Right lobe of liver (tissue), 6 donors: Measurements from ENCODE around the gene YTHDF1. TPM values are rescaled to one million over a fixed set of nuclear protein-coding genes. Genes with fewer than 3 reads are reported as not detected.

Experiments used
- ATAC-seq, 4 donors: fragments of 200-7000 bp; cut with Tn5 transposase; one replicate each; pipeline ENCODE4 v1.9.1; 2020; ENCODE audit warnings: mild to moderate bottlenecking in 4 of 4, moderate library complexity in 4 of 4
- DNase-seq, 3 donors: peaks; one replicate each; pipeline ENCODE4 v3.0.0-alpha.2; 2020
- H3K27ac ChIP-seq, 3 donors: fragments of 200-600 bp; one replicate each; pipeline ENCODE4 v1.8.0; 2022
- H3K27me3 ChIP-seq, 2 donors: fragments of 200-600 bp; one replicate each; pipeline ENCODE4 v1.8.0; 2022
- H3K36me3 ChIP-seq, 4 donors: fragments of 200-600 bp; sonication (generic) in 1 of 4; one replicate each; pipeline versions ENCODE4 v1.5.1 to v1.8.0; 2017 to 2022; ENCODE audit warnings: control low read depth in 1 of 4
- H3K4me1 ChIP-seq, 4 donors: fragments of 200-600 bp; sonication (generic) in 1 of 4; one replicate each; pipeline versions ENCODE4 v1.5.1 to v1.8.0; 2017 to 2022; ENCODE audit warnings: control low read depth in 1 of 4
- H3K4me3 ChIP-seq, 3 donors: fragments of 200-600 bp; one replicate each; pipeline ENCODE4 v1.8.0; 2022
- H3K9me3 ChIP-seq, 4 donors: fragments of 200-600 bp; sonication (generic) in 1 of 4; one replicate each; pipeline versions ENCODE4 v1.5.1 to v1.8.0; 2017 to 2022; ENCODE audit warnings: control low read depth in 1 of 4
- CTCF ChIP-seq, 4 donors: fragments of 200-600 bp in 3 of 4; fragments of 450-650 bp in 1 of 4; IDR thresholded peaks; one replicate each; pipeline versions ENCODE4 v1.5.1 to v1.8.0; 2016 to 2022; ENCODE audit warnings: antibody characterized with exemption in 4 of 4, mild to moderate bottlenecking in 2 of 4
- POLR2A ChIP-seq: fragments of 450-650 bp; IDR thresholded peaks from one replicate; pipeline ENCODE4 v1.6.1; 2017; ENCODE audit warnings: antibody characterized with exemption, mild to moderate bottlenecking
- WGBS: methylation state at CpG from one replicate; pipeline ENCODE4 v1.1.6; 2018; ENCODE audit warnings: low coverage, low lambda C conversion rate; ENCODE audit not compliant: insufficient coverage; ENCODE audit errors: missing lambda C conversion rate; 5-methylcytosine and 5-hydroxymethylcytosine counted together
- intact Hi-C, 2 donors: fragments of 100-400 bp; cut with DNase I; formaldehyde crosslinking; loops; one replicate each; pipeline versions ENCODE4 v1.11.2 to v1.14.1; 2022
- total RNA-seq, 6 experiments: library from RNA; depleted of rRNA in 2 of 6; stranded (reverse); fragments of >200 nt in 2 of 6; fragmentation: NEBNext Ultra II Directional in 3 of 6; extraction: Animal tissue kit (Norgen Biotek cat#: 25700) in 3 of 6; gene quantifications; one replicate each; pipeline versions ENCODE4 v1.1.0 to v1.2.4, GENCODE V29; 2016 to 2023
- donor health status: DM: no; HTN: yes; CAD: no.
- donor health status: DM: no; HTN: no; CAD: no.
- donor health status: DM: no; HTN: no; CAD: no.
- donor health status: DM: no; HTN: yes; CAD: no.
- donor health status: DM: no; HTN: yes; CAD: no.

The YTHDF1 gene
- total RNA-seq, 6 experiments from 2014 or later, result 16.4 to 23.6 (median 21.1) TPM

GRCh38 chr20:63182425-63182824 is 33.5 kb downstream of the YTHDF1 start:
- DNase-seq (no peak), ATAC-seq (no peak)
- TF ChIP-seq POLR2A (no peak), CTCF (IDR thresholded peaks at IDR 0.05) (no peak)
- Histone ChIP-seq H3K27ac (no peak overlapping the region), H3K36me3 (no peaks in the 10 kb centered on the region), H3K4me1 (peaks cover 0 to 8% (median 0%) of the 10 kb centered on the region in 4 donors), H3K27me3 (peaks cover 0 to 6% of the 10 kb centered on the region in 2 donors), H3K9me3 (no peaks in the 10 kb centered on the region), H3K4me3 (no peak overlapping the region)
- intact Hi-C loops, result no loop called here
- WGBS, result 36% methylated on average over 4 of the region's 8 CpGs

- H3K4me3 ChIP-seq, result no peak overlapping the region
- no peaks in the 10 kb centered on the region for H3K9me3 ChIP-seq
- no peak overlapping the region for H3K27ac ChIP-seq
- intact Hi-C loops, result no loop called here
- WGBS, result 60% methylated on average over 1 of the region's 4 CpGs
- no peak for DNase-seq
- H3K36me3 ChIP-seq, result no peaks in the 10 kb centered on the region
- peaks cover 9 to 13% of the 10 kb centered on the region in 2 donors for H3K27me3 ChIP-seq
- peaks cover 0 to 12% (median 0%) of the 10 kb centered on the region in 4 donors for H3K4me1 ChIP-seq
- no peak for ATAC-seq
- TF ChIP-seq POLR2A (no peak), CTCF (IDR thresholded peaks at IDR 0.05) (no peak)
Measured at GRCh38 chr20:63181226-63181625, 34.7 kb downstream of the YTHDF1 start.

- peaks cover 9 to 18% of the 10 kb centered on the region in 2 donors for H3K27me3 ChIP-seq
Measured at GRCh38 chr20:63180569-63181185, 35.3 kb downstream of the YTHDF1 start.

GRCh38 chr20:63179687-63180568 is 36.0 kb downstream of the YTHDF1 start:
- no CpG with 5 or more reads among the region's 14 CpGs for WGBS
- Histone ChIP-seq H3K36me3 (no peaks in the 10 kb centered on the region), H3K4me3 (no peak overlapping the region), H3K27ac (no peak overlapping the region), H3K4me1 (peaks cover 0 to 15% (median 0%) of the 10 kb centered on the region in 4 donors), H3K27me3 (peaks cover 9 to 18% of the 10 kb centered on the region in 2 donors), H3K9me3 (no peaks in the 10 kb centered on the region)
- intact Hi-C loops, result loop anchor here in 1 of 2 donors (5.0 kb wide), 1 partner anchor 118 kb away; no protein-coding TSS in a partner anchor
- DNase-seq, result no peak
- no peak for ATAC-seq
- TF ChIP-seq POLR2A, result no peak

More at GRCh38 chr20:63180569-63181185, 35.3 kb downstream of the YTHDF1 start:
- no peak for TF ChIP-seq CTCF (IDR thresholded peaks at IDR 0.05)
- TF ChIP-seq POLR2A, result no peak
- Histone ChIP-seq H3K36me3 (no peaks in the 10 kb centered on the region), H3K27ac (no peak overlapping the region), H3K4me1 (peaks cover 0 to 12% (median 0%) of the 10 kb centered on the region in 4 donors), H3K4me3 (no peak overlapping the region), H3K9me3 (no peaks in the 10 kb centered on the region)
- intact Hi-C loops, result no loop called here
- no CpG with 5 or more reads among the region's 11 CpGs for WGBS
- DNase-seq (no peak), ATAC-seq (no peak)
